Measurements from ENCODE around the gene TRIM74. TPM values are rescaled to one million over a fixed set of nuclear protein-coding genes. Genes with fewer than 3 reads are reported as not detected.
A peak's percentile ranks its signal among the peaks of the same experiment; 100 is the strongest.

TRIM74 gene
- polyA plus RNA-seq, 1 experiment: not detected

GRCh38 chr7:72925546-72926120 lies 43.6 kb downstream of the TRIM74 start:
- Histone ChIP-seq H3K27me3 (ENCODE audit: control insufficient read depth, insufficient read depth, low read length) (no peaks in the 10 kb centered on the region), H3K4me3 (ENCODE audit: low read depth, low read length) (peak overlapping the region; percentile 88), H3K36me3 (ENCODE audit: control insufficient read depth, insufficient read depth, low read length) (peaks cover 12% of the 10 kb centered on the region)
- CTCF ChIA-PET: no interaction called here
- no peak for TF ChIP-seq CTCF (IDR thresholded peaks at IDR 0.05; ENCODE audit: insufficient read depth, low read depth, low read length)
- DNase-seq (ENCODE audit: low read depth): no peak
- POLR2A ChIA-PET: no interaction called here

- CTCF ChIA-PET: no interaction called here
Observed at GRCh38 chr7:72924733-72925545, 44.3 kb downstream of the TRIM74 start, which contains the start of gene POM121. TSS of gene POM121 (plus strand) at chr7:72925095. CDS start at chr7:72925122, 27 bp downstream.

GRCh38 chr7:72924386-72924732 lies 44.9 kb downstream of the TRIM74 start:
- no peak for DNase-seq (ENCODE audit: low read depth)
- ChIA-PET POLR2A (no interaction called here), CTCF (no interaction called here)
- H3K27me3 ChIP-seq (ENCODE audit: control insufficient read depth, insufficient read depth, low read length): no peaks in the 10 kb centered on the region
- H3K4me3 ChIP-seq (ENCODE audit: low read depth, low read length): peak overlapping the region; percentile 88
- TF ChIP-seq CTCF (IDR thresholded peaks at IDR 0.05; ENCODE audit: insufficient read depth, low read depth, low read length): no peak
- peaks cover 5% of the 10 kb centered on the region for H3K36me3 ChIP-seq (ENCODE audit: control insufficient read depth, insufficient read depth, low read length)

More at GRCh38 chr7:72924733-72925545, 44.3 kb downstream of the TRIM74 start, which contains the start of gene POM121:
- POLR2A ChIA-PET: no interaction called here
- DNase-seq (ENCODE audit: low read depth): peak; percentile 25
- no peak for TF ChIP-seq CTCF (IDR thresholded peaks at IDR 0.05; ENCODE audit: insufficient read depth, low read depth, low read length)
- H3K36me3 ChIP-seq (ENCODE audit: control insufficient read depth, insufficient read depth, low read length): peaks cover 7% of the 10 kb centered on the region
- no peaks in the 10 kb centered on the region for H3K27me3 ChIP-seq (ENCODE audit: control insufficient read depth, insufficient read depth, low read length)
- H3K4me3 ChIP-seq (ENCODE audit: low read depth, low read length): peak within 1 kb of the TSS; percentile 88

GRCh38 chr7:72919256-72919775 lies 50.0 kb downstream of the TRIM74 start:
- ChIA-PET POLR2A (no interaction called here), CTCF (interaction anchor here (0.7 kb wide), 1 partner anchor 106 kb away, joined by 3 read pairs; no protein-coding TSS in a partner anchor)
- DNase-seq (ENCODE audit: low read depth): no peak
- TF ChIP-seq CTCF (IDR thresholded peaks at IDR 0.05; ENCODE audit: insufficient read depth, low read depth, low read length): no peak
- H3K36me3 ChIP-seq (ENCODE audit: control insufficient read depth, insufficient read depth, low read length): peaks cover 3% of the 10 kb centered on the region; the same call in 1 of the 2 replicates
- H3K4me3 ChIP-seq (ENCODE audit: low read depth, low read length): no peak overlapping the region
- H3K27me3 ChIP-seq (ENCODE audit: control insufficient read depth, insufficient read depth, low read length): no peaks in the 10 kb centered on the region

Measured in BJ (cell line).